K562 (cell line): ENCODE results near the gene B3GALNT2. TPM values are rescaled to one million over a fixed set of nuclear protein-coding genes. Genes with fewer than 3 reads are reported as not detected.

Experiments used
- ARHGAP35 ChIP-seq: fragments of 450-650 bp; IDR thresholded peaks from 2 replicates; pipeline ENCODE4 v1.6.1; 2018; ENCODE audit not compliant: partially characterized antibody
- BDP1 ChIP-seq: IDR thresholded peaks from 3 replicates; pipeline ENCODE4 v1.6.1; 2011; ENCODE audit not compliant: insufficient read length, insufficient read depth
- C11orf30 ChIP-seq: fragments of 450-650 bp; IDR thresholded peaks from 2 replicates; pipeline ENCODE4 v1.6.1; 2016; ENCODE audit warnings: low read depth, mild to moderate bottlenecking
- ERF ChIP-seq: fragments of 450-650 bp; formaldehyde crosslinking; IDR thresholded peaks from 2 replicates; pipeline ENCODE4 v1.4.0; 2020; ENCODE audit warnings: mild to moderate bottlenecking, mixed read lengths
- ESRRA ChIP-seq: fragments of 450-650 bp; IDR thresholded peaks from 2 replicates; pipeline ENCODE4 v1.6.1; 2014; ENCODE audit warnings: low read depth, mild to moderate bottlenecking, moderate library complexity, borderline replicate concordance
- ETV5 ChIP-seq: sonication (generic); formaldehyde crosslinking; IDR thresholded peaks from 2 replicates; pipeline ENCODE4 v1.4.0; 2020; ENCODE audit warnings: low read depth, mild to moderate bottlenecking, missing genetic modification reagents
- GTF2E2 ChIP-seq: fragments of 200-800 bp; sonication (Bioruptor generic); IDR thresholded peaks from 2 replicates; pipeline ENCODE4 v1.6.1; 2016; ENCODE audit warnings: missing genetic modification characterization, missing compliant biosample characterization
- HMGXB4 ChIP-seq: sonication (generic); formaldehyde crosslinking; IDR thresholded peaks from 2 replicates; pipeline ENCODE4 v1.8.1; 2023; ENCODE audit warnings: mild to moderate bottlenecking, missing genetic modification reagents
- NR4A1 ChIP-seq, 2 experiments: fragments of 250-450 bp in 1 of 2; fragments of 450-650 bp in 1 of 2; sonication (Bioruptor Pico) in 1 of 2; IDR thresholded peaks; 2 replicates each; pipeline versions ENCODE4 v1.4.0 to v1.6.1; 2016 to 2020; ENCODE audit warnings: mild to moderate bottlenecking in 2 of 2, missing compliant biosample characterization in 1 of 2, missing genetic modification characterization in 1 of 2, moderate library complexity in 1 of 2
- PHB ChIP-seq: fragments of 250-450 bp; sonication (Bioruptor Pico); IDR thresholded peaks from 2 replicates; pipeline ENCODE4 v1.5.0; 2021
- PRPF4 ChIP-seq: fragments of 200-400 bp; formaldehyde crosslinking; IDR thresholded peaks from one replicate; pipeline ENCODE4 v1.6.1; 2017; ENCODE audit warnings: low read length, low read depth, mild to moderate bottlenecking; ENCODE audit not compliant: insufficient read depth, poor library complexity, severe bottlenecking
- RAD51 ChIP-seq: fragments of 450-650 bp; IDR thresholded peaks from 2 replicates; pipeline ENCODE4 v1.7.1; 2016; ENCODE audit warnings: low read depth, mild to moderate bottlenecking, borderline replicate concordance
- RBM39 ChIP-seq: fragments of 200-400 bp; formaldehyde crosslinking; optimal IDR thresholded peaks from 2 replicates; pipeline ENCODE3; 2018; ENCODE audit warnings: low read depth, low read length
- TBL1XR1 ChIP-seq, 2 experiments: IDR thresholded peaks; 2 replicates each; pipeline ENCODE4 v1.6.1; 2012; ENCODE audit warnings: improper control_type of control experiment in 2 of 2, low read length in 2 of 2, mild to moderate bottlenecking in 1 of 2
- TGIF2 ChIP-seq: sonication (generic); formaldehyde crosslinking; IDR thresholded peaks from 2 replicates; pipeline ENCODE4 v1.8.1; 2022; ENCODE audit warnings: mild to moderate bottlenecking, missing genetic modification reagents, moderate library complexity
- ZNF311 ChIP-seq: fragments of 250-450 bp; sonication (Bioruptor Pico); IDR thresholded peaks from 2 replicates; pipeline ENCODE4 v1.4.0; 2020; ENCODE audit warnings: mild to moderate bottlenecking, moderate library complexity
- ZNF584 ChIP-seq: fragments of 200-800 bp; sonication (Bioruptor generic); IDR thresholded peaks from 2 replicates; pipeline ENCODE4 v1.6.1; 2016; ENCODE audit warnings: low read depth, mild to moderate bottlenecking, missing genetic modification characterization, missing compliant biosample characterization
- ZNF695 ChIP-seq: fragments of 450-650 bp; formaldehyde crosslinking; IDR thresholded peaks from 2 replicates; pipeline ENCODE4 v1.4.0; 2020; ENCODE audit warnings: mild to moderate bottlenecking, moderate library complexity
- polyA plus RNA-seq, 8 experiments: library from polyadenylated mRNA; depleted of rRNA in 4 of 8; stranded (reverse) in 5 of 8; unstranded in 3 of 8; fragments of >200 nt; fragmentation: Nextera tagmentation in 2 of 8; fragmentation: Illumina TruSeq in 1 of 8; extraction: Ambion mirVana in 2 of 8; extraction: Trizol in 1 of 8; gene quantifications; 2 replicates each; pipeline versions ENCODE4 v1.2.1 to v1.2.3, GENCODE V29; 2011 to 2014; ENCODE audit warnings: inconsistent platforms in 1 of 8, missing spikeins in 1 of 8
- total RNA-seq, 7 experiments: library from RNA; depleted of rRNA in 6 of 7; stranded (reverse); fragments of >200 nt in 6 of 7; fragmentation: Illumina TruSeq in 2 of 7; extraction: Trizol in 2 of 7; gene quantifications; 2 replicates each; pipeline versions ENCODE4 v1.2.1 to v1.2.3, GENCODE V29; 2011 to 2021; ENCODE audit warnings: low replicate concordance in 1 of 7
- TF ChIP-seq, protein P1 (sequence below): fragments of 250-450 bp; sonication (Bioruptor Pico); IDR thresholded peaks from 2 replicates; pipeline ENCODE4 v1.4.0; 2020; ENCODE audit warnings: mild to moderate bottlenecking, moderate library complexity, borderline replicate concordance
- TF ChIP-seq, protein P2 (sequence below): fragments of 150-350 bp; conservative IDR thresholded peaks from 2 replicates; pipeline ENCODE4 v1.6.1; 2014; ENCODE audit warnings: low read length

Gene B3GALNT2
- total and polyA plus RNA-seq, 9 of the 15 experiments (the other 6 are each of a cell fraction or from before 2014, with no cell fraction given): 2.0 to 31.7 (median 22.9) TPM

DNA sequence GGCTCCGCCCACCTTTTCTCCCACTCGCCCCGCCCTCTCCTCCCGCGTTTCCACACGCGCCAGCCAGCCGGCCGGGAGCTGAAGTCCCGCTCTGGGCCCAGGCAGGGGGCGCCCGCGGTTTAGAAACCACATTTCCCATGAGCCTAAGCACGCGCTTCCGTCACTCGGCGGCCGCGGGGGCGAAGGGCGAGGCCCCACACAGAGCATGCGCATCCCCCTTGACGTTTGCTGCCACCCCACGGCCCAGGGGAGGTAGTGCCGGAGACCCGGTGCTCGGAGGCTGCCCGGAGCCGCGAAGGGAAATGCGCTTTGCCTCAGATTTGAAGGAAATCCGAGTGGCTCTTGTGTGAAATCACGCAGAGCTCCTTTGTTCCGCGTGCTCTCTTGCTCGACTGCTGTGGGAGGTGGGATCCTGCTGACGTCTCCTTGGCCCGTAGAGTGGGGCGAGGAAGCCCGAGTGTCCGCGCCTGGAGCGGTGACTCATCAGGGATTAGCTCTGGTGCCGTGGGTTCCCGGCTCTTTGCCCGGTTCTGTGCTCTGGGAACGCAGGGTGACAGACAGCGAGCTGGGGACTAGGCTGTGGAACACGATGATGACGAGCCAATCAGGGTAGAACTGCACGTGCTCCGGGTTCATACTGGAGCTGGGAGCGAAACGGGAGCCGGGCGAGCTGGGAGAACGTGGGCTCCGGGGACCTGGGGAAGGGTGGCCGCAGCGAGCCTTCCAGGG lies 406 bp upstream of the B3GALNT2 start (continued):
- TF ChIP-seq HMGXB4: peak; percentile 98
- no peak for TF ChIP-seq PHB
- no peak for TF ChIP-seq ARHGAP35
- no peak for TF ChIP-seq ZNF584 (CRISPR knock-in tag)
- TF ChIP-seq ESRRA: peak; percentile 91; the same call in 1 of the 2 replicates
- peak; percentile 86; the same call in 1 of the 2 replicates for TF ChIP-seq ERF (CRISPR knock-in tag)
- TF ChIP-seq TGIF2 (CRISPR knock-in tag): peak; percentile 38; the same call in 1 of the 2 replicates
- peak; percentile 81 for TF ChIP-seq C11orf30
- TF ChIP-seq ZNF695: peak; percentile 79; the same call in 1 of the 2 replicates
- TF ChIP-seq GTF2E2 (tag): no peak; the same call in 1 of the 2 replicates
- TF ChIP-seq, protein P1, sequence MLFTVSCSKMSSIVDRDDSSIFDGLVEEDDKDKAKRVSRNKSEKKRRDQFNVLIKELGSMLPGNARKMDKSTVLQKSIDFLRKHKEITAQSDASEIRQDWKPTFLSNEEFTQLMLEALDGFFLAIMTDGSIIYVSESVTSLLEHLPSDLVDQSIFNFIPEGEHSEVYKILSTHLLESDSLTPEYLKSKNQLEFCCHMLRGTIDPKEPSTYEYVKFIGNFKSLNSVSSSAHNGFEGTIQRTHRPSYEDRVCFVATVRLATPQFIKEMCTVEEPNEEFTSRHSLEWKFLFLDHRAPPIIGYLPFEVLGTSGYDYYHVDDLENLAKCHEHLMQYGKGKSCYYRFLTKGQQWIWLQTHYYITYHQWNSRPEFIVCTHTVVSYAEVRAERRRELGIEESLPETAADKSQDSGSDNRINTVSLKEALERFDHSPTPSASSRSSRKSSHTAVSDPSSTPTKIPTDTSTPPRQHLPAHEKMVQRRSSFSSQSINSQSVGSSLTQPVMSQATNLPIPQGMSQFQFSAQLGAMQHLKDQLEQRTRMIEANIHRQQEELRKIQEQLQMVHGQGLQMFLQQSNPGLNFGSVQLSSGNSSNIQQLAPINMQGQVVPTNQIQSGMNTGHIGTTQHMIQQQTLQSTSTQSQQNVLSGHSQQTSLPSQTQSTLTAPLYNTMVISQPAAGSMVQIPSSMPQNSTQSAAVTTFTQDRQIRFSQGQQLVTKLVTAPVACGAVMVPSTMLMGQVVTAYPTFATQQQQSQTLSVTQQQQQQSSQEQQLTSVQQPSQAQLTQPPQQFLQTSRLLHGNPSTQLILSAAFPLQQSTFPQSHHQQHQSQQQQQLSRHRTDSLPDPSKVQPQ: no peak
- no peak for TF ChIP-seq RAD51
- TF ChIP-seq RBM39: no peak
- TF ChIP-seq, protein P2, sequence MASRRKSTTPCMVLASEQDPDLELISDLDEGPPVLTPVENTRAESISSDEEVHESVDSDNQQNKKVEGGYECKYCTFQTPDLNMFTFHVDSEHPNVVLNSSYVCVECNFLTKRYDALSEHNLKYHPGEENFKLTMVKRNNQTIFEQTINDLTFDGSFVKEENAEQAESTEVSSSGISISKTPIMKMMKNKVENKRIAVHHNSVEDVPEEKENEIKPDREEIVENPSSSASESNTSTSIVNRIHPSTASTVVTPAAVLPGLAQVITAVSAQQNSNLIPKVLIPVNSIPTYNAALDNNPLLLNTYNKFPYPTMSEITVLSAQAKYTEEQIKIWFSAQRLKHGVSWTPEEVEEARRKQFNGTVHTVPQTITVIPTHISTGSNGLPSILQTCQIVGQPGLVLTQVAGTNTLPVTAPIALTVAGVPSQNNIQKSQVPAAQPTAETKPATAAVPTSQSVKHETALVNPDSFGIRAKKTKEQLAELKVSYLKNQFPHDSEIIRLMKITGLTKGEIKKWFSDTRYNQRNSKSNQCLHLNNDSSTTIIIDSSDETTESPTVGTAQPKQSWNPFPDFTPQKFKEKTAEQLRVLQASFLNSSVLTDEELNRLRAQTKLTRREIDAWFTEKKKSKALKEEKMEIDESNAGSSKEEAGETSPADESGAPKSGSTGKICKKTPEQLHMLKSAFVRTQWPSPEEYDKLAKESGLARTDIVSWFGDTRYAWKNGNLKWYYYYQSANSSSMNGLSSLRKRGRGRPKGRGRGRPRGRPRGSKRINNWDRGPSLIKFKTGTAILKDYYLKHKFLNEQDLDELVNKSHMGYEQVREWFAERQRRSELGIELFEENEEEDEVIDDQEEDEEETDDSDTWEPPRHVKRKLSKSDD: no peak
- peak; percentile 53 to 70; a peak in 2 of 4 replicates for TF ChIP-seq TBL1XR1 (IDR thresholded peaks at IDR 0.05; ENCODE audit: low read length in 2 of 2)
- TF ChIP-seq ETV5 (CRISPR knock-in tag): peak; percentile 57
- peak; percentile 74; the same call in 1 of the 2 replicates for TF ChIP-seq NR4A1 (CRISPR knock-in tag; IDR thresholded peaks at IDR 0.05)
- no peak for TF ChIP-seq NR4A1 (tag; IDR thresholded peaks at IDR 0.05)
- no peak for TF ChIP-seq BDP1
- TF ChIP-seq PRPF4: peak; percentile 28
- TF ChIP-seq ZNF311 (CRISPR knock-in tag): 0 out of 2 replicates have a peak, but pooled peaks have one; percentile 45
